Activated T-cell treated with anti-CD3 and anti-CD28 coated beads, Interleukin-2, amount 50 U/mL, for 48 hours (primary cell): ENCODE measurements around the gene WDR81.
"Not testable (repeated sequence)": the region's sequence is repeated elsewhere in the genome, so short reads cannot be mapped to it uniquely, and the experiment has no call there.

Experiments
- DNase-seq, 2 experiments: peaks; one replicate each; pipeline ENCODE4 v3.0.0-alpha.2; 2020

The WDR81 gene

DNA sequence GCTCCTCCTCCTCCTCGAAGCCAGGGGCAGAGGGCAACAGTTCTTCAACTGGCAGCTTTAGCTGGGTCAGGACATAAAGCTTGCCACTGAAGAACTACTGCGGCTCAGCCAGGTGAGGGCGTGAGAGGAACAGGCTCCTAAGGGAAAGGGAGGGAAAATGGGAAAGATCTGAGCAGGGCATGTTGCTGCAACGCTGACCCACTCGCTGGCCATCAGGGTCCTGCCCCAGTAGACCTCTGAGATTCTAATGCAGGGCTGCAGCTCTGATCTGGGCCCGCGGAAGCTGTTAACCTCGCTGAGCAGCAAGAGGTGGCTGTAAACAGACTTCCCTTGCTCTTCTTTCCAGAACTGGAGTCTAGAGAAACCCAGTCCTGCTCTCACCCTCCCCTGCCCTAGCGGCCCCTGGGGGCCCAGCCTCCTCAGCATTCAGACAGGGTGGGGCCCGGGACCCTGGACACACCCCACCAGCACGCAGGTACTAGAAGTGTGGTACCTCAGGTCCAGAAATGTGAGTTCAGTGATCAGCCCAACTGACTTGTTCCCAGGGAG is 10.6 kb upstream of the WDR81 start:
- no peak for DNase-seq

DNA sequence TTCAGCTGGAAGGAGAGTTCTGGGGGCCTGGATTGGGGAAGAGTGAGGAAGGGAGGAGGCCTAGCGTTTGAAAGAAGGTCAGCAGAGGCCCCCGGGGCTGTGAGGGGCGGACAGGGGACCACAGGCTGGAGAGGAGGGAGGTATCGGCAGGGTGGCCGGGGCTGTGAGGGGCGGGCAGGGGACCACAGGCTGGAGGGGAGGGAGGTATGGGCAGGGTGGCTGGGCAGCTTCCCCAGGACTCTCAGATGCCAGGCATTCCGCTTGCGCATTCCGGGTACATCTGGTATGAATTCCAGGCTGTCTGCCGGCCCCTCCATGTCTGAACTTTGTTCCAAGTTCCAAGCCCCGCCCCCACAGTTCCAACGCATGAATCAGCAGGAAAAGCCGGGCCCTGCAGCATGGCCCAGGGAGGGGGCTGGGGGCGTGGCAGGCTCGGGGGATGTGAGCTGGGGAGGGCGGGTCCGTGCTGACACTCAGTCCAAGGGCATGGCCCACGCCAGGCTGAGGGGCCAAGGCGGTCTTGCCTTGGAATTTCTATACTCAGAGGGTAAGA is 10.0 kb upstream of the WDR81 start:
- DNase-seq: no peak

DNA sequence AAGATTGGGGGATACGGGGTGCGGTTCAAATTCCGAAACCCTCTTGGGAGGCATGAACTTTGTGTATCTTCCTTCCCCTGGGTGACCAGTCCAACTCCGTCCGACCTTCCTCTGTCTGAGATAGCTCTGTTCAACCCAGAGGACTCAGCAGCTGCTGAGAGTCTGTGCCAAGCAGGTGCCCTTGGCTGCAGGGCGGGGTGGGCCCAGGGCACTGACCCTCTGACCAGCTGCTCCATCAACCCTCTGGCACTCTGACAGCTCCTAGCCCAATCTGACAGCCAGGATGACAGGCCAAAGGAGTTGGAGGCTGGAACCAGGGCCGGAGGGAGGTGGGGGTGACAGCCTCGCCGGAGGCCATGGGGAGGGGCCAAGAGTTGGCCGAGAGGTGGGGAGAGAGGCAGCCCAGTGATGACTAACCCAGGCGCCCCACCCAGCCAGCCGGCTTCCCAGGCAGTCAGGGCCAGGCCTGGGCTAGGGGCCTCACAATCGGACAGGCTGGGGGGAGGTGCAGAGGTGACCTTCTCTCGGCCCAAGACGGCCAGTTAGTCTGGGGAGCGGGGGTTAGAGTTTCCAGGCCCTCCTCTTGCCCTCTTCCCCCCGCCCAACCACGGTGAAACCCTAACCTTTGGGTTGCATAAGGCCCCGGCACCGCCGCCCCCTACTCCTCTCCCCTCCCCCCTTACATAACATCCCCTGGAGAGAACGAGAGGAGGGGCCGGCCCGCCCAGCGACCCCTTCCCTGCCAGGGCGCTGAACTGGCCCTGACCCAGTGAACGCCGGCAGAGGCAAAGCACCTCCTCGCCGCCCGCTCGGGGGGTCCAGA is 9.3 kb upstream of the WDR81 start:
- DNase-seq: peak; percentile 60 to 69

DNA sequence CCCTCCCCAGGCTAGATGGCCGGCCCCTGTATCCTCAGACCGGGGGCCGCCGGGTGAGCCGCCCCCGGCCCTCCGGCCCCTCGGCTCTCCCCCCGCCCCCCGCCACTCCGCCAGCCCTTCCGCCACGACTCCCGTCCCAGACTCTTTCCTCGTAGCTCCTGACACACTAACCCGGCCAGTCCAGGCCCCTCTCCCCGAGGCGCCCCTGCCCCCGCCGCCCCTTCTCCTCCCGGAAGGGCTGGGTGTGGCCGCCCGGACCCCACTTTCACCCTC is 8.8 kb upstream of the WDR81 start:
- no peak for DNase-seq

DNA sequence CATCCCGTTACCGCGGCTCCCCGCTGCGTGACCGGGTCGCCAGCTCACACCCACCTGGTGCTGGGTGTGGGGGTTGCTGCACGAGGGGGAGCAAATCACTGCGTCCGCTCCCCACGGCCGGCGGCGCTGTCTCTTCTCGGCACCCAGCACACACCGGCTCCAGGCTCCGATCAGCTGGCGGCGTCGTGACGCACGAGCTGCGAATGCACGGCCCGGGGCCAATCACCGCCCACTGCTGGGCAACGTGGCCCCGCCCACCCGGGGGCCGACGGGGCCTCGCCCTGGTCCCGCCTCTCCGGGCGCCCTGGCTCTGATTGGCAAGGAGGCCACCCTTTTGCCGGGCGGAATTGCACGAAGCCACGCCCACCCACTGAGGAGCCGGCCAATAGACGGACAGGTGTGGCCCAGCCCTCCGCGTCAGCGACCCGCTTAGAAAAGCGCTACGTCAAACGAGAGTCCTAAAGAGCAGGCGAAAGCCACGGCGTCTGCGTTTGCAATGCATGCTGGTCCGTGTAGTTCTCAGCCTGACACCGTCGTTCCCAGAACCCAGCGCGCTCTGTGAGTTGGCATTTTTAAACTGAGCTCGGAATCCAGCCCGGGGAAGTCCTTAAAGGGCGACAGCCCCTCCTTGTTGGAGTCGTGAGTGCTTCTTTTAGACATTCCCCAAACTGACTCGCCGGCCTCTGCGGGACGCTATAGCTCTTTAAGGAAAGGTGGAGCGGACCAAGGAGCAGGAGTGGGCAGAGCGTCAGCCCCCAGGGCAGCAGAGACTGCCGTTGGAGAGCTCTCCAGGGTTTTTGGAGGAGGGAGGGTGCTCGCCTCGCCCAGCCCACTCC is 8.2 kb upstream of the WDR81 start:
- DNase-seq: peak; percentile 99 to 100

DNA sequence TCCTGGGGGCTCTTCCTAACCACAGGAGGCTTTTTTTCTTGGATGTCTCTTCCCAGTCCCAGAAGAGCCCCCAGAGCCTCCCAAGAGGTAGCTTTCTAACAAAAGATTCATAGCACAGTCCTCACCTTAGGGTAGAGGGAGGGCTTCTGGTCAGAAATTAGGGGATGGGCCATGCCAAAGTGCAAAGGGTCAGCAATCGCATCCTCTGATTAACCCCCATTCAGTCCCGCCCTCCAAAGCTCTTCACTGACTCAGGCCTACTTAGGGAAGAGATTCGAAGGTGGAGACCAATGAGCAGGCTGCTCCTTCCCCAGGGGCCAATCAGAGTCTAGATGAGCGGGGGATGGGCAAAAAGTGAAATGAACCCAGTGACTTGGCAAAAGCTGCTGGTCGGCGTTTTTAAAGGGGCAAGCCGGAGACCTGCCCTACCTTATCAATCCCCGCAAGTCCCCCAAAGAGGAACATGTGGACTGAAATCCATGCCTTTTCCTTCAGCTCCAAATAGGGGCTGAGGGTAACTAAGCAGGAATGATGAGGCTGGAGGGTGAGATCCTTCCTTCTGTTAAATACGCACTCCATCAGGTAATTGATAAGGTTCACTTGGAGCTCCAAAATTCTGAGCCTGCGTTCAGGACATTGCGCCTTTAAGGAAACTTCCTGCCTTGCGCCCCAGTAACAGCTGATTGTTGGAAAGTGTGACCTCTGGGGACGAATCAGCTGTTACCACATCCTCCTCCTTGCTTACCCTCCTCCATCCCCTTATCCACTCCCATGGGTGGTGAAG is 7.4 kb upstream of the WDR81 start:
- DNase-seq: peak; percentile 88

DNA sequence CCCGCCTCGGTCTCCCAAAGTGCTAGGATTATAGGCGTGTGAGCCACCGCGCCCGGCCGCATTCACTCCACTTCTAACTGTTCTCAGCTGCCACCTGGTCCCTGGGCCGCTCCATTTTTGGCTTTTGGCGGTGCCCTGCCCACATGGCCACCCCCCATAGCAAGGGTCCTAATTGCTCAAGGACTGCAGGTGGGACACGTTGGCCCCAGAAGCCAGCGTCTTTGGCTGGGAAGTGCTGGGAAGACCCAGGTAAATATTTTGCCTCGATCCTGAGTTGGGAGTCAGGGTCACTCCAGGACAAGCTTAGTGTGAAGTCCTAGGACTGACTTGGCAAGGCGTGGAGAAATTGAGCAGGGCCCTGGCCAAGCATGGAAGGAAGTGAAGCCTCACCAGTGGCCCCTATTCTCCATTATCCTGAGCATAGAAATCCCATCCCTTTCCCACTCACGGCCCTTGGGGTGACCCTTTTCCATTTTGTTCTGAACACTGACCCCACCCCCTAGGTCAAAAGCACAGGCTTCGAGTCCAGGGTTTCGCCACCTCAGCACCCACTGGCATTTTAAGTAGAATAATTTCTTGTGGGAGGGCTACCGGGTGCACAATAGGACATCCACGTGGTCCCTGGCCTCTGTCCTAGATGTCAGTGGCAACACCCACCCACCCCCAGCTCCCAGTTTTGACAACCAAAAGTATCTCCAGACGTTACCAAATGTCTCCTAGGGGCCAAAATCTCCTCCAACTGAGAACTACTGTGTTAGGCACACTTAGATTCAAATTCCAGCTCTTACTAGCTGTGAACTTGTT is 5.9 kb upstream of the WDR81 start:
- no peak for DNase-seq

DNA sequence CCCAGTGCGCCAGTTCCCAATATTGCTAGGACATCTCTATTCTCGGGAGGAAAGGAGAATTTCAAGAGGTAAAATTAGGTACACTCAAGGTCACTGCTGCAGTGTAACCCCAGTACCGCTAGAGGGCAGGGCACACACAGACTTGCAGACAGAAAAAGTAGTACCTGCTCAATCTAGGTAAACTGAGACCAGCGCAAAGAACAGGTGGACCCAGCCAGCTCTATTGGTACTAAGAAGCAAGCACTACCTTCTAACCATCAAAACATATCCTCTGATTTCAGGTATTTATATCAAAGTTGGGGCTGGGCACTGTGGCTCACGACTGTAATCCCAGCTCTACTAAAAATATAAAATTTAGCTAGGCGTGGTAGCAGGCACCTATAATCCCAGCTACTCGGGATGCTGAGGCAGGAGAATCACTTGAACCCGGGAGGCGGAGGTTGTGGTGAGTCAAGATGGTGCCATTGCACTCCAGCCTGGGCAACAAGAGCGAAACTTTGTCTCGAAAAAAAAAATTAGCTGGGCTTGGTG is 3.6 kb upstream of the WDR81 start:
- DNase-seq: peak; percentile 81 to 84

DNA sequence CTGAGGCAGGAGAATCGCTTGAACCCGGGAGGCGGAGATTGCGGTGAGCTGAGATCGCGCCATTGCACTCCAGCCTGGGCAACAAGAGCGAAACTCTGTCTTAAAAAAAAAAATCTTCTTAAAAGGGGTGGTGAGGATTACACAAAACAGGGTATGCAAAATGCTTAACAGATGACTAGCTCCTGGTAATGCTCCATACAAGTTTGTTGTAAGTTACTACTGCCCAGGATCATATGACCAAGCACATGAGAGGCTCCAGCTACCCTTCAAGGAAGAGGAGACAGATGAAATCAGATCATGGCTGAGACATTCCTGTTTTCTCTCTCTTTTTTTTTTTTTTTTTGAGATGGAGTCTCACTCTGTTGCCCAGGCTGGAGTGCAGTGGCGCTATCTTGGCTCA is 2.5 kb upstream of the WDR81 start:
- not testable (repeated sequence) for DNase-seq

DNA sequence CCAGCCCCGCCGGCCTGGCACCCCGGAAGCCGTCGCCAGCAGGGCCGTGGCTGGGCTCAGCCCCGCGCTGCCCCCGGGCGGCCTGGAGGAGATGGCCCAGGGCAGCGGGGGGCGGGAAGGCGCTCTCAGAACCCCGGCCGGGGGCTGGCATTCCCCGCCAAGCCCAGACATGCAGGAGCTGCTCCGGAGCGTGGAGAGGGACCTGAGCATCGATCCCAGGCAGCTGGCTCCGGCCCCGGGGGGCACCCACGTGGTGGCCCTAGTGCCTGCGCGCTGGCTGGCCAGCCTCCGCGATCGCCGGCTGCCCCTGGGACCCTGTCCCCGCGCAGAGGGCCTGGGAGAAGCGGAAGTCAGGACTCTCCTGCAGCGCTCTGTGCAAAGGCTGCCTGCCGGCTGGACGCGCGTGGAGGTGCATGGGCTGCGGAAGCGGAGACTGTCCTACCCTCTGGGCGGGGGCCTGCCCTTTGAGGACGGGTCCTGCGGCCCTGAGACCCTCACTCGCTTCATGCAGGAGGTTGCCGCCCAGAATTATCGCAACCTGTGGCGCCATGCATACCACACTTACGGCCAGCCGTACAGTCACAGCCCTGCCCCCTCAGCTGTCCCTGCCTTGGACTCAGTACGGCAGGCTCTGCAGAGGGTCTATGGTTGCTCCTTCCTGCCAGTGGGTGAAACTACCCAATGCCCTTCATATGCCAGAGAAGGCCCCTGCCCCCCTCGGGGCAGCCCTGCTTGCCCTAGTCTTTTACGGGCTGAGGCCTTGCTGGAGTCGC is 551 bp downstream of the WDR81 start:
- DNase-seq: no peak

DNA sequence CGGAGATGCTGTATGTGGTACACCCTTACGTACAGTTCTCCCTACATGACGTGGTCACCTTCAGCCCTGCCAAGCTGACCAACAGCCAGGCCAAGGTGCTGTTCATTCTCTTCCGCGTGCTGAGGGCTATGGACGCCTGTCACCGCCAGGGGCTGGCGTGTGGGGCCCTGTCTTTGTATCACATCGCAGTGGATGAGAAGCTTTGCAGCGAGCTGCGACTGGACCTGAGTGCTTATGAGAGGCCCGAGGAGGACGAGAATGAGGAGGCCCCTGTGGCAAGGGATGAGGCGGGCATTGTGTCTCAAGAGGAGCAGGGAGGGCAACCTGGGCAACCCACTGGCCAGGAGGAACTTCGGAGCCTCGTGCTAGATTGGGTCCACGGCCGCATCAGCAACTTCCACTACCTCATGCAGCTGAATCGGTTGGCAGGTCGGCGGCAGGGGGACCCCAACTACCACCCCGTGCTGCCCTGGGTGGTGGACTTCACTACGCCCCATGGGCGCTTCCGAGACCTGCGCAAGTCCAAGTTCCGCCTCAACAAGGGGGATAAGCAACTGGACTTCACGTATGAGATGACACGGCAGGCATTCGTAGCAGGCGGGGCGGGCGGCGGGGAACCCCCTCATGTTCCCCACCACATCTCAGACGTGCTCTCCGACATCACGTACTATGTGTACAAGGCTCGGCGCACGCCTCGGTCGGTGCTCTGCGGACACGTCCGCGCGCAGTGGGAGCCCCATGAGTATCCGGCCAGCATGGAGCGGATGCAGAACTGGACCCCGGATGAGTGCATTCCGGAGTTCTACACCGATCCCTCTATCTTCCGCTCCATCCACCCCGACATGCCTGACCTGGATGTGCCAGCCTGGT is 1.4 kb downstream of the WDR81 start:
- DNase-seq: no peak

DNA sequence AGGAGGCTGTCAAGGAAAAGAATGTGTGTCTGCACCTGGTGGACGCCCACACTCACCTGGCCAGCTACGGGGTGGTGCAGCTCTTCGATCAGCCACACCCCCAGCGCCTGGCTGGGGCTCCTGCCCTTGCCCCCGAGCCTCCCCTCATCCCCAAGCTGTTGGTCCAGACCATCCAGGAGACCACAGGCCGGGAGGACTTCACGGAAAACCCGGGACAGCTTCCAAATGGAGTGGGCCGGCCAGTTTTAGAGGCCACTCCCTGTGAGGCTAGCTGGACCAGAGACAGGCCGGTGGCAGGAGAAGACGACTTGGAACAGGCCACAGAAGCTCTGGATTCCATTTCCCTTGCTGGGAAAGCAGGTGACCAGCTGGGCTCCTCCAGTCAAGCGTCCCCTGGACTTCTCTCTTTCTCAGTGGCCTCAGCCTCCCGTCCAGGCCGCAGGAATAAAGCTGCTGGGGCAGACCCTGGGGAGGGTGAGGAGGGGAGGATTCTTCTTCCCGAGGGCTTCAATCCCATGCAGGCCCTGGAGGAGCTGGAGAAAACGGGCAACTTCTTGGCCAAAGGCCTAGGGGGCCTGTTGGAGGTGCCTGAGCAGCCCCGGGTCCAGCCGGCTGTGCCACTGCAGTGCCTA is 2.2 kb downstream of the WDR81 start:
- no peak for DNase-seq

DNA sequence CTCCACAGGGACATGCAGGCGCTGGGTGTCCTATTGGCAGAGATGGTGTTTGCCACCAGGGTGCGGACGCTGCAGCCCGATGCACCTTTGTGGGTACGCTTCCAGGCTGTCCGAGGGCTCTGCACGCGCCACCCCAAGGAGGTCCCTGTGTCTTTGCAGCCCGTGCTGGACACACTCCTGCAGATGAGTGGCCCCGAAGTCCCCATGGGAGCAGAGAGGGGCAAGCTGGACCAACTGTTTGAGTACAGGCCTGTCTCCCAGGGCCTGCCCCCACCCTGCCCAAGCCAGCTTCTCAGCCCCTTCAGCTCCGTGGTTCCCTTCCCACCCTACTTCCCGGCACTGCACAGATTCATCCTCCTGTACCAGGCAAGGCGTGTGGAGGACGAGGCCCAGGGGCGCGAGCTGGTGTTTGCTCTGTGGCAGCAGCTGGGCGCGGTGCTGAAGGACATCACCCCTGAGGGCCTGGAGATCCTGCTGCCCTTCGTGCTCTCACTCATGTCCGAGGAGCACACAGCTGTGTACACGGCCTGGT is 2.8 kb downstream of the WDR81 start:
- no peak for DNase-seq

DNA sequence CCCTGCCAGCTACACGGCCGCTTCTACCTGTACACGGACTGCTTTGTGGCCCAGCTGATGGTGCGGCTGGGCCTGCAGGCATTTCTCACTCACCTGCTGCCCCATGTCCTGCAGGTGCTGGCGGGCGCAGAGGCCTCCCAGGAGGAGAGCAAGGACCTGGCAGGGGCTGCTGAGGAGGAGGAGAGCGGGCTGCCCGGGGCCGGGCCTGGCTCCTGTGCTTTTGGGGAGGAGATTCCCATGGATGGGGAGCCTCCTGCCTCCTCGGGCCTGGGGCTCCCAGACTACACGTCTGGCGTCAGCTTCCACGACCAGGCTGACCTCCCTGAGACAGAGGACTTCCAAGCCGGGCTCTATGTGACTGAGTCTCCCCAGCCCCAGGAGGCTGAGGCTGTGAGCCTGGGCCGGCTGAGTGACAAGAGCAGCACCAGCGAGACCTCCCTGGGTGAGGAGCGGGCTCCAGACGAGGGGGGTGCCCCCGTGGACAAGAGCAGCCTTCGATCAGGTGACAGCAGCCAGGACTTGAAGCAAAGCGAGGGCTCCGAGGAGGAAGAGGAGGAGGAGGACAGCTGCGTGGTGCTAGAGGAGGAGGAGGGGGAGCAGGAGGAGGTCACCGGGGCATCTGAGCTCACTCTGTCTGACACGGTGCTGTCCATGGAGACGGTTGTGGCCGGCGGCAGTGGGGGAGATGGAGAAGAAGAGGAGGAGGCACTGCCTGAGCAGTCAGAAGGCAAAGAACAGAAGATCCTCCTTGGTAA is 3.5 kb downstream of the WDR81 start:
- no peak for DNase-seq

DNA sequence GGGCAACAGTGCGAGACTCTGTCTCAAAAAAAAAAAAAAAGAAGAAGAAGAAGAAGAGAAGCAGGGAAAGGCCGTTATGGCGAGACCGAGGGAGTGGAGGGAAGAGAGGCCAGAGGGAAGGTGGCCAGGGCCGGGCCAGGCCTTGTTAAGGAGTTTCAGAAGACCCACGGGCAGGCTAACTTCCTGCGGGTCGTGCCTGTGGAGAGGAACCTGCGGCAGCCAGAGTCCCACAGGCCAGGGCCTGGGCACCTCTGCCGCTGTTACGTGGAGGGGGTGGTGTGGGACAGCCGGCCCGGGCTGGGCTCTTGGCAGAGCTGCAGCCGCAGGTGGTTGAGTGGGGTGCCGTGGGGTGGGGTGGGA is 5.4 kb downstream of the WDR81 start:
- DNase-seq: no peak

DNA sequence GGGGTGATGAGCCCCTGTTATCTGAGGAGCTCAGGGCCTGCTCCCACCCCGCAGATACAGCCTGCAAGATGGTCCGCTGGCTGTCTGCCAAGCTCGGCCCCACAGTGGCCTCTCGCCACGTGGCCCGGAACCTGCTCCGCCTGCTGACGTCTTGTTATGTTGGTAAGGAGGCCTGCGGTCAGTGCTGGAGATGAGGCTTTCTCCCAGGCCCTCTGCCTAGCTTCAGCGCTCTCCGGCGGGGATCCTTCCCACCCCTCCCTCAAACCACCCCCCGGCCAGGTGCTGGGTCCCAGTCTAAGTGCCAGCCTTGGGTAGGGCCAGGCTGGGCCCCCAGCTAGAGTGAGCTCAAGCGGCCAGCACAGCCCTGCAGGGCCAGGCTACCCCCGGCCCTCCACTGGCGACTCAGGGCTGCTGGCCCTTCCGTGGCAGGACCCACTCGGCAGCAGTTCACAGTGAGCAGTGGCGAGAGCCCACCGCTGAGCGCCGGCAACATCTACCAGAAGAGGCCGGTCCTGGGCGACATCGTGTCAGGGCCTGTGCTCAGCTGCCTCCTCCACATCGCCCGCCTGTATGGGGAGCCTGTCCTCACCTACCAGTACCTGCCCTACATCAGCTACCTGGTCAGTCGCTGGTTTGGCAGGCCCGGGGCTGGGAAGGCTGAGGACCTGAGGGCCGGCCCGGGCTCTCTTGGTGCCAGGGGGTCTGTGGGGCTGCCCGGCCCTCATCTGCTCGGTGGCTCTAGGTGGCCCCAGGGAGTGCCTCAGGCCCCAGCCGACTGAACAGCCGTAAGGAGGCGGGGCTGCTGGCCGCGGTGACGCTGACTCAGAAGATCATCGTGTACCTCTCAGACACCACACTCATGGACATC is 6.1 kb downstream of the WDR81 start:
- DNase-seq: no peak

DNA sequence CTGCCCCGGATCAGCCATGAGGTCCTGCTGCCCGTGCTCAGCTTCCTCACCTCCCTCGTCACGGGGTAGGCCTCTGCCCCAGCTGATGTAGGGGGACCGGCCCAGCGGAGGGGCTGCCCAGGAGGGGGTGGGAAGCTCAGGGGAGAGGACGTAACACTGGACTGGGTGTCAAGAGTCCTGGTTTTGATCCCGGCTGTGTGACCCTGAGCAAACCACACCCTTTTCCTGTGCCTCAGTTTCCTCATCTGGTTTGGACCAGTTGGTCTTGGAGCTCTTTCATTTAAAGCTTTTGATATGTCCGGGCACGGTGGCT is 6.6 kb downstream of the WDR81 start:
- DNase-seq: no peak
